GM19468 (cell line): ENCODE measurements around the gene RAMACL.
"Not testable (repeated sequence)": the region's sequence is repeated elsewhere in the genome, so short reads cannot be mapped to it uniquely, and the experiment has no call there.

ENCODE experiments used
- ATAC-seq: cut with Tn5 transposase; IDR thresholded peaks from one replicate; pipeline ENCODE4 v1.9.1; 2021; ENCODE audit warnings: mild to moderate bottlenecking, moderate library complexity, moderate number of reproducible peaks; ENCODE audit not compliant: unreplicated experiment; ENCODE audit errors: extremely low read depth

The RAMACL gene

GRCh38 chr6:166598441-166599138 lies 12.1 kb upstream of the RAMACL start:
- ATAC-seq, result no peak

GRCh38 chr6:166597711-166598440 lies 11.4 kb upstream of the RAMACL start:
- no peak for ATAC-seq

DNA sequence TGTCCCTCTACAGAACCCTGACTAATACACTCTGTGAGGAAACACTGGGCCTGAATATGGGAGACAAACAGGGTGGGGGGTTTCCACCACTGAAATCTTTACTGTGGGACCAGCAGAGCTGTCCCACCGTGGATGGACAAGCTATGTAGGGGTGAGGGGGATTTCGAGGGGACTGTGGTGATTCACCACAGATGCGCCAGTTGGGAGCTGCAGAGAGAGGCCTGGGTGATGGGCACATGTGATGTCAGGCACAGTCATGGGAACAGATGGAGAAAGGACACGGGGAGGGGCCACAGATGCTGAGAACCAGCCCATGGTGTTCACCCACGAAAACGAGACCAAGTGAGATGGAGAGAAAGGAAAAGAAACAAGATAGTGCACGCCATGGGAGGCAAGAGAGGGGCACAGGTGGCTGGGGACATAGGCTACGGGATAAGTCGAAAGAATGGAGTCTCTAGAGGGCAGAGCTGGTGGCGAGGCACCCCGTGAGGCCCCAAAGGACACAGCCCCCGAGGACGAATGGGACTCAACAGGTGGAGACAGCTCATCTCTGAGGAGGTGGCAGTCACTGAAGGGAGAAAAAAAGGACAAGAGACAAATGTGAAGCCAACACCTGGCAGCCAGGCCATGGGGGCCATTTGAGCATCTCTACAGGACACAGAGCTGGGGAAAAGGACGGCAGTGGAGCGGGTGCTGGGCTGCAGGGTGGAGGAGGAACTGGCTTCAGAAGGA lies 10.5 kb upstream of the RAMACL start:
- no peak for ATAC-seq

DNA sequence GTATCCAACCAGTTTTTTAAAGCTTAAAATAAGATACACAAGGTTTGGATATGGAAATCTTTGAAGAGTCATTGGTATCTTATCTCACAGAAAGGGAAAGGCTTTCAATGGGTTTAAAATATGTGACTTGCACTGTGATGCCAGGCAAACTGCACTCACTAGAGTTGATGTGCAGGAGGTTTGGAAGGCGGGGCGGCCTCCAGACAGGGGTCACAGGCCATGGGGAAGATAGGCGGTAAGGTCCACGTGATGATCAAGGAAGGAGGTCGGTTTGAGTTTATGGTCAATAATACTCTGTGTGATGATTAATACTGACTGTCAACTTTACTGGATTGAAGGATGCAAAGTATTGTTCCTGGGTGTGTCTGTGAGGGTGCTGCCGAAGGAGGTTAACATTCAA lies 9.5 kb upstream of the RAMACL start:
- no peak for ATAC-seq

DNA sequence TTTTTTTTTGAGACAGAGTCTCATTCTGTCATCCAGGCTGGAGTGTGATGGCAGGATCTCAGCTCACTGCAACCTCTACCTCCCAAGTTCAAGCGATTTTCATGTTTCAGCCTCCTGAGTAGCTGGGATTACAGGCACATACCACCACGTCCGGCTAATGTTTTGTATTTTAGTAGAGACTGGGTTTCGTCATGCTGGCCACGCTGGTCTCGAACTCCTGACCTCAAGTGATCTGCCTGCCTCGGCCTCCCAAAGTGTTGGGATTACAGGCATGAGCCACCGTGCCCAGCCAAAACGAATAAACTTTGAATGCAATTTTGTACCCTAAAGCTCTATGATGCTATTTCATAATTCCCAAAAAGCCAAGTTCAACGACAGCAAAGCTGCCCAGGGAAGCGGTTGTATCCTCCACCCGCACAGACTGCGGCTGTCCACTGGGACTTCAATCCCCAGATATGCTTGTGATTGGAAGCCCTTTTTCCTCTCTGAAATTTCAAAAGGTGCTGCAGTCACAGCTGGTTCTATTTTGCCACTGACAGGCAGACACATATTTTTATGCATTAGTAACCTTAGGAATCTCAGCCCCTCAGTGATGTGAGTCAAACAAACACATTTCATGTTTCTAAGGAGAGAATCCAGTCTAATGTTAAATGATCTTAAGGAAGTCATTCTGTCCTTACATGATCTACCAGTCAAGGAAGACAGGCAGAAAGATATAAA lies 8.7 kb upstream of the RAMACL start:
- no peak for ATAC-seq

GRCh38 chr6:166592821-166593220 lies 6.3 kb upstream of the RAMACL start:
- ATAC-seq, result no peak

- ATAC-seq, result no peak
These were observed 5.6 kb upstream of the RAMACL start for GRCh38 chr6:166591961-166592520.

DNA sequence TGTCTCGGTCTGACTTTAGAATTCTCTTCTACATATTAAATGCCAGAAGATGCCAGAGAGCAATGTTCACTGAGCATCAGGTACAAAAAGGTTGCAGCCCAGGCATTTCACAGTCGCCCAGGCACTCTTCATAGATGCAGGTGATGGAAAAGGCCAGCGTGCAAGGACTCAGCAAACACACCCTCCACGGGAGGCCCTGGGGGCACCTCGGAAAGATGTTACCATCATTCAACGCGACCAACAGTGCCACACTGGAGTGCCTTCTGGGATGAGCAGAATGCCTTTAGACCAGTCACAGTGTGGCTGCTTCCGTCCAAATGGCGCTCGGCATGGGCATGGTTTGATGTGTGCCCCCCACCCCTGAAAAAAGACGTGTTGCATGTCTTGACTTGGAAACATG lies 4.5 kb upstream of the RAMACL start:
- no peak for ATAC-seq

- no peak for ATAC-seq
These were observed 3.5 kb upstream of the RAMACL start for GRCh38 chr6:166589786-166590574.

DNA sequence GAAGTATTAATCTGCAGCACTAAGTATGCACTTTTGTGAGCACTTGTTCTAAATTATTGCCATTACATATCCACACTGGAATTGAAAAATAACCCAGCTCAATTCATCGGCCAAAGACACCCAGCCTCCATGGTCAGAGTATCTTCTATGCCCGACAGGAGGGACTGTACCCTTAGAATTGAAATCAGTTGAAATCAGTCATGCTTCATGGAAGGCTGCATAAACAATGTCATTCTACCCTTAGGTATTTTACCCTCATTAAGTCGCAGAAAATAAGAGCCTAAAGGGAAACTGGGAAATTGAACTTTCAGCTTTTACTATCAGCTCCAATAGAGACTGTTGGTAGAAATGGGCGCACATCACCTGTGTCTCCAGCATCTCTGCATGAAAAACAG lies 2.9 kb upstream of the RAMACL start:
- no peak for ATAC-seq

GRCh38 chr6:166588691-166589336 lies 2.3 kb upstream of the RAMACL start:
- ATAC-seq, result no peak

DNA sequence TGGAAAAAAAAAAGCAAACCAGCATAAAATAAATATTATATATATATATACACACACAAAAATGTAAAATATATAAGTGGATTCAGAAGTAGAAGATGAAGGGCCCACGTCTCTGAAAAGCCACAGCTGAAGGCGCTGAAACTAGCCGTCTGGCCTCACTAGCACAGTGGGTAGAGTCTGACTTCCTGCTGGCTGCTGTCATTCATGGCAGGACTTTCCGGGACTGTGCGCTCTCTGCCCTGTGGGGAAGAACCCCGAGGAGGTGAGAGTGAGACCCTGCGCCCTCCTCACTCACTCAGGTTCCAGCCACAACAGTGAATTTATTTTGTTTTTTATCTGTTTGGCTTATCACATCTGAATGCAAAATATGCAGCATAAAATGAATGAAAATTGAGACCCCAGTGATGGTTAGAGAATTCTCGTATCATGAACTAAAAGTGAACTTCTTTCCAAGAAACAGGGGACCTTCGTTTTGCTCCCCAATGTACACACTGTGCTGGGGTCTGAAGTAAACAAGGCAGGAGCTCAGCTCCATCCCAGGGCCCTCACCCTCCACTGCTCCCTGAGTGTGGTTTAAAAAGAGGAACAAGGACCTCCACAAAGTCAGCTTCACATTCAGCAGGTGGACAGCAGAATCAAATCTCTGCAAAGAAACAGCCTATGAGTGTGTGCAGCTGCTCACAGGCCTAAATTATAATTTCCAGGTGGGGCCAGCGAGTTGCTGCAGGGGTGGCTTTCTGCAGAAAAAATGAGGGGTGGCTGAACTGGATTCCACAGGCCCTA lies 1.3 kb upstream of the RAMACL start:
- ATAC-seq, result peak; percentile 52

- no peak for ATAC-seq
These were observed 1.5 kb downstream of the RAMACL start for GRCh38 chr6:166584853-166585429.

GRCh38 chr6:166584155-166584554 lies 2.3 kb downstream of the RAMACL start:
- no peak for ATAC-seq

DNA sequence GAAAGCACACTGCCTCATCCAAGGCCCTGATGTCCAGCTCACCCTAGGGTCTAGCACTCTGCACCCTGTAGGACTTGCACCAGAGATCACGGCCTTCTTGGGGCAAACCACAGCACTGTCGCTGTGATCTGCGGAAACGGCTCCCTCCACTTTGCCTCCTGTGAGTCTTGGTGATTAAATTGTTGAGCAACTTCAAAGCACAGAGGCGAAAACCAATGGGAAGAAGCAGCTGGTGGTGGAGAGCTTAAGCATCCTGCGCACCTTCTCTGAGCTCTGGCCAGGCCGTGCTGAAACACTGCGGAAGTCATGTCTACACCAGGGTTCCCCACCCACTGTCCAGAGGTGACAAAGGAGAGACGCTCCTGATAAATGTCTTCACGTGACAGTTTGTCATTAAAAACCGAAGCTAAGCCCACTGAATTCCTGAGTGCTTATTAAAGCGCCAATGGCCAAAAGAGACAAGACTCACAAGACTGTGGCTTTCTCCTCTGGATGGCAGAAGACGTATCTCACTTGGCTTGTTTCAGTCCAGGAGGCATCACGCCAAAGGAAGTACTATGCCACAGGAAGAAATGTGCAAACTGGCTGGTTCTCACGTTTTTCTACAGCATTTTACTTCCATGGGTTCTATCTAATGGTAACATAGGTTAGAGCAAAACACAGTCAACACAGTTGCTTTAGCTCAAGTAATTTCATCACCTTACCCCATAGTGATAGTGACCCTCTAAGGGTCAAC lies 3.1 kb downstream of the RAMACL start:
- no peak for ATAC-seq

- no peak for ATAC-seq
These were observed 4.2 kb downstream of the RAMACL start for GRCh38 chr6:166582258-166582657.

GRCh38 chr6:166581801-166582200 lies 4.7 kb downstream of the RAMACL start:
- ATAC-seq, result not testable (repeated sequence)
